Spleen (tissue), 11 donors: ENCODE measurements around the gene CHST5. TPM values are rescaled to one million over a fixed set of nuclear protein-coding genes. Genes with fewer than 3 reads are reported as not detected.

Experiments used
- DNase-seq: peaks from one replicate; pipeline ENCODE4 v3.0.0-alpha.2; 2020
- H3K27ac ChIP-seq, 8 donors: fragments of 200-600 bp; sonication (generic) in 7 of 8; 1 replicate in 4 of 8; 2 replicates in 4 of 8; pipeline versions ENCODE4 v1.5.0 to v1.8.0; 2016 to 2021; ENCODE audit warnings: inconsistent platforms in 4 of 8, mild to moderate bottlenecking in 4 of 8, moderate library complexity in 1 of 8
- H3K27me3 ChIP-seq, 7 donors: fragments of 200-600 bp; sonication (generic) in 6 of 7; replicated peaks in 1 of 7; 1 replicate in 4 of 7; 2 replicates in 3 of 7; pipeline versions ENCODE4 v1.5.0 to v1.8.0; 2016 to 2021; ENCODE audit warnings: inconsistent platforms in 3 of 7, mild to moderate bottlenecking in 1 of 7
- H3K36me3 ChIP-seq, 6 donors: fragments of 200-600 bp; sonication (generic) in 5 of 6; 1 replicate in 4 of 6; 2 replicates in 2 of 6; pipeline versions ENCODE4 v1.5.0 to v1.8.0; 2016 to 2021; ENCODE audit warnings: inconsistent platforms in 2 of 6
- H3K4me1 ChIP-seq, 6 donors: fragments of 200-600 bp; sonication (generic) in 5 of 6; 1 replicate in 3 of 6; 2 replicates in 3 of 6; pipeline versions ENCODE4 v1.5.0 to v1.8.0; 2016 to 2021; ENCODE audit warnings: inconsistent platforms in 3 of 6
- H3K4me3 ChIP-seq, 8 donors: fragments of 200-600 bp; sonication (generic) in 7 of 8; 1 replicate in 4 of 8; 2 replicates in 4 of 8; pipeline versions ENCODE4 v1.5.0 to v1.8.0; 2016 to 2021; ENCODE audit warnings: inconsistent platforms in 4 of 8, mild to moderate bottlenecking in 4 of 8, moderate library complexity in 2 of 8
- H3K9me3 ChIP-seq, 8 donors: fragments of 200-600 bp; sonication (generic) in 7 of 8; 1 replicate in 4 of 8; 2 replicates in 4 of 8; pipeline versions ENCODE4 v1.5.0 to v1.8.0; 2016 to 2021; ENCODE audit warnings: inconsistent platforms in 4 of 8
- CTCF ChIP-seq, 11 experiments: fragments of 200-600 bp in 7 of 11; fragments of 450-650 bp in 4 of 11; sonication (generic) in 4 of 11; IDR thresholded peaks in 8 of 11; conservative IDR thresholded peaks in 3 of 11; 1 replicate in 7 of 11; 2 replicates in 4 of 11; pipeline versions ENCODE4 v1.4.0 to v1.8.0; 2016 to 2021; ENCODE audit warnings: antibody characterized with exemption in 11 of 11, inconsistent platforms in 4 of 11, mild to moderate bottlenecking in 1 of 11
- POLR2A ChIP-seq, 3 donors: fragments of 450-650 bp; IDR thresholded peaks; one replicate each; pipeline ENCODE4 v1.5.1; 2017; ENCODE audit warnings: antibody characterized with exemption in 3 of 3, mild to moderate bottlenecking in 1 of 3
- POLR2AphosphoS5 ChIP-seq, 3 donors: sonication (generic); formaldehyde crosslinking; IDR thresholded peaks; one replicate each; pipeline ENCODE4 v1.5.1; 2017; ENCODE audit warnings: antibody characterized with exemption in 3 of 3
- WGBS, 5 donors: extraction: QIAGEN DNeasy Blood & Tissue Kit in 3 of 5; methylation state at CpG; one replicate each; pipeline versions ENCODE4 v1.1.5 to v1.1.7; 2013 to 2018; 5-methylcytosine and 5-hydroxymethylcytosine counted together
- intact Hi-C: fragments of 100-400 bp; cut with DNase I; formaldehyde crosslinking; loops from one replicate; pipeline ENCODE4 v1.15.0; 2023; ENCODE audit warnings: low total_unique reads
- polyA plus RNA-seq, 3 donors: library from polyadenylated mRNA; stranded (reverse); fragments of 200-250 nt; gene quantifications; one replicate each; pipeline ENCODE4 v1.2.1, GENCODE V29; 2013
- total RNA-seq, 7 donors: library from RNA; depleted of rRNA in 3 of 7; stranded (reverse); fragments of >200 nt in 3 of 7; fragmentation: NEBNext Ultra II Directional in 4 of 7; extraction: Animal tissue kit (Norgen Biotek cat#: 25700) in 4 of 7; gene quantifications; one replicate each; pipeline versions ENCODE4 v1.1.0 to v1.2.1, GENCODE V29; 2016 to 2021
- donor health status: healthy with polysubstance abuse.
- donor health status: DM: no; HTN: no; CAD: no; lungs with moderate emphysema.
- donor health status: DM: no; HTN: no; CAD: no.
- donor health status: Bipolar disorder and iron deficiency.
- donor health status: healthy.
- donor health status: DM: no; HTN: no; CAD: no.
- donor health status: DM: yes; HTN: yes; CAD: no.

Gene CHST5
- total and polyA plus RNA-seq, 10 donors: 0.03 to 0.20 (median 0.07) TPM; not detected in 5

DNA sequence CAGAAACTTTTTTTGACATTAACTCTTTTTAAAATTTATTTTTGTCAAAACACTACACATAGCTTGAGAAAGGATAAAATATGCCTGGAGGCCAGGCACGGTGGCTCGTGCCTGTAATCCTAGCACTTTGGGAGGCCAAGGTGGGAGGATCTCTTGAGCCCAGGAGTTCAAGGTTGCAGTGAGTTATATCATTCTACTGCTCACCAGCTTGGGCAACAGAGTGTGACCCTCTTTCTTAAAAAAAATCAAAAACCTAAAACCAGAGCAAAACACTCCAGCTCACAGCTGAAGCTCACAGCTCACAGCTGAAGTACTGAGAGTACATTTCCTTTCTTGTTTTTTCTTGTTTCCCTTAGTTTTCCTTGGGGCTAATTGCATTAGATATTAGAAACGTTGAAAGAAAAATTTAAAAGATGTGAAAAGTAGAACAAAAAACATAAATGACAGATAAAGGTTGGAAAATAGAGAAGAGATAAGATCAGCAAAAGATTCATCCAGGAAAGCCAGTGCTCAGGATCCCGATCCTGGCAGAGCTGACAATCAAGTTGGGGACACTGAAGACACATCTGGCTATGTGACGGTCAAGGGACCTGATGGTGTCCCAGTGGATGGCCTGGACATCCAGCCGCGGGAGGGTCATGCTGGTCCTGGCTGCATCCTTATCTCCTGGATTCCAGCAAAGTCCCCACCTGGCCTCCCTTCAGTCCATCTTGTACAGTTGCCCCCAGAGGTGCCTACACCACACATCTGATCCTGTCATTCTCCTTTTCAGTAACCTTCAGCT lies 50.5 kb downstream of the CHST5 start:
- no peaks in the 10 kb centered on the region for H3K27me3 ChIP-seq
- peak overlapping the region in 1 of 8 donors; percentile 15 for H3K27ac ChIP-seq
- no peaks in the 10 kb centered on the region for H3K9me3 ChIP-seq
- H3K36me3 ChIP-seq: no peaks in the 10 kb centered on the region
- peaks cover 0 to 9% (median 0%) of the 10 kb centered on the region in 6 donors for H3K4me1 ChIP-seq
- WGBS, 5 donors: 74 to 90% (median 81%) methylated on average over 7 of the region's 7 CpGs
- DNase-seq: no peak
- TF ChIP-seq CTCF (IDR thresholded peaks at IDR 0.05 in 8 of 11, conservative IDR thresholded peaks at IDR 0.05 in 3 of 11): no peak
- TF ChIP-seq POLR2A (IDR thresholded peaks at IDR 0.05): no peak
- TF ChIP-seq POLR2AphosphoS5 (IDR thresholded peaks at IDR 0.05): no peak
- no peak overlapping the region for H3K4me3 ChIP-seq
- intact Hi-C loops: loop anchor here (10.0 kb wide), 1 partner anchor 59 kb away; no protein-coding TSS in a partner anchor

GRCh38 chr16:75483222-75483621 lies 52.7 kb downstream of the CHST5 start:
- WGBS, 5 donors: 79 to 93% (median 85%) methylated on average over 2 of the region's 2 CpGs
- no peak for DNase-seq

DNA sequence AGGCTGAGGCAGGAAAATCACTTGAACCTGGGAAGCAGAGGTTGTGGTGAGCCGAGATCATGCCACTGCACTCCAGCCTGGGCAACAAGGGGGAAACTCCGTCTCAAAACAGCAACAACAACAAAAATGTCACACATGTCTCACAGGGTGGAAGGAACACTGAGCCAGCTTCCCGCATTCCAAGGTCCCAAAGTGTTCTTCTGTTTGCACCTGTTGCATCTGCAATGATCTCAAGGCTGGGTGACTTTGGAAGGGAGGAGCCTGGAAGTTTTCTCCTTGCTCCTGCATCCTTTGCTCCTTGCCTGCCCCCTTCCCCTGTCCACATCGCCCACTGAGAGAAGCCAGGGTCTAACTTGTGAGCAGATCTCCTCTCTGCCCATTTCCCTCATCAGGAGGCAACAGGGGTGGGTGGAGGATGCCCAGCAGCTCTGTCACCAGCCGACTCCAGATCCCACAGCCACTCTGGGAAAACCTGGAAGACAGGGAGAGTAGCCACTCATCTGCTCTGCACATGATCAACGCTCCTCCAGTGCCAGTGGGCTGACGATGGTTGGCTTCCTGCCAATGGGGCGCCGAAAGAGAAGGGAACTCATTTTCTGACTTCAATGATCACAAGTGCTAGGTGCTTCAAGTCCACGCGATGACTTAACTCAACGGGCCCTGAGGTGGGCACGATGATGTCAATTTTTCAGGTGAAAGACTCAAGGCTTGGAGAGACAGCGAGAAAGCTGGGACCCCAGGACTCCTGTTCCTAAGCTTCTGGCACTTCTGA lies 53.3 kb downstream of the CHST5 start:
- H3K9me3 ChIP-seq: no peaks in the 10 kb centered on the region
- peaks cover 0 to 9% (median 0%) of the 10 kb centered on the region in 6 donors for H3K4me1 ChIP-seq
- 73 to 84% (median 77%) methylated on average over 11 to 14 of the region's 14 CpGs for WGBS, 5 donors
- H3K27ac ChIP-seq: no peak overlapping the region
- no peak for DNase-seq
- intact Hi-C loops: loop anchor here (10.0 kb wide), 1 partner anchor 62 kb away; no protein-coding TSS in a partner anchor
- TF ChIP-seq CTCF (IDR thresholded peaks at IDR 0.05 in 8 of 11, conservative IDR thresholded peaks at IDR 0.05 in 3 of 11) (no peak), POLR2AphosphoS5 (IDR thresholded peaks at IDR 0.05) (no peak), POLR2A (IDR thresholded peaks at IDR 0.05) (no peak)
- H3K4me3 ChIP-seq: no peak overlapping the region
- H3K27me3 ChIP-seq: no peaks in the 10 kb centered on the region
- H3K36me3 ChIP-seq: no peaks in the 10 kb centered on the region

More at GRCh38 chr16:75483222-75483621, 52.7 kb downstream of the CHST5 start:
- no peaks in the 10 kb centered on the region for H3K27me3 ChIP-seq
- H3K36me3 ChIP-seq: no peaks in the 10 kb centered on the region
- H3K4me1 ChIP-seq: peaks cover 0 to 9% (median 0%) of the 10 kb centered on the region in 6 donors
- H3K27ac ChIP-seq: no peak overlapping the region
- intact Hi-C loops: loop anchor here (10.0 kb wide), 1 partner anchor 62 kb away; no protein-coding TSS in a partner anchor
- no peak for TF ChIP-seq POLR2A (IDR thresholded peaks at IDR 0.05)
- TF ChIP-seq CTCF (IDR thresholded peaks at IDR 0.05 in 8 of 11, conservative IDR thresholded peaks at IDR 0.05 in 3 of 11): no peak
- no peak for TF ChIP-seq POLR2AphosphoS5 (IDR thresholded peaks at IDR 0.05)
- no peak overlapping the region for H3K4me3 ChIP-seq
- H3K9me3 ChIP-seq: no peaks in the 10 kb centered on the region
